ENCODE measurements around the gene ETV6. TPM values are rescaled to one million over a fixed set of nuclear protein-coding genes. Genes with fewer than 3 reads are reported as not detected.

Gene ETV6
- total RNA-seq, 1 experiment from 2014 or later = 17.2 TPM

GRCh38 chr12:11811008-11811407, 161.5 kb downstream of the ETV6 start:
- ChIA-PET CTCF (no interaction called here), POLR2A (interaction anchor here (0.6 kb wide), 1 partner anchor 94 kb away, joined by 3 read pairs; no protein-coding TSS in a partner anchor)
- H3K9me3 ChIP-seq (ENCODE audit: control insufficient read depth, insufficient read depth, low read depth, low read length) = no peaks in the 10 kb centered on the region
- no peak overlapping the region for H3K27ac ChIP-seq (ENCODE audit: low read length)
- no TSS peak for BruUV-seq (replicated peaks)
- intact Hi-C loops (cut with micrococcal nuclease; ENCODE audit: unreplicated experiment) = no loop called here
- TF ChIP-seq SIN3A (IDR thresholded peaks at IDR 0.05; ENCODE audit: borderline replicate concordance, insufficient read depth, low read depth, low read length) (no peak), TCF7L2 (IDR thresholded peaks at IDR 0.05; ENCODE audit: low read depth, low read length) (no peak), POLR2AphosphoS5 (IDR thresholded peaks at IDR 0.05; ENCODE audit: low read depth, low read length) (no peak)
- TF ChIP-seq, protein P1, sequence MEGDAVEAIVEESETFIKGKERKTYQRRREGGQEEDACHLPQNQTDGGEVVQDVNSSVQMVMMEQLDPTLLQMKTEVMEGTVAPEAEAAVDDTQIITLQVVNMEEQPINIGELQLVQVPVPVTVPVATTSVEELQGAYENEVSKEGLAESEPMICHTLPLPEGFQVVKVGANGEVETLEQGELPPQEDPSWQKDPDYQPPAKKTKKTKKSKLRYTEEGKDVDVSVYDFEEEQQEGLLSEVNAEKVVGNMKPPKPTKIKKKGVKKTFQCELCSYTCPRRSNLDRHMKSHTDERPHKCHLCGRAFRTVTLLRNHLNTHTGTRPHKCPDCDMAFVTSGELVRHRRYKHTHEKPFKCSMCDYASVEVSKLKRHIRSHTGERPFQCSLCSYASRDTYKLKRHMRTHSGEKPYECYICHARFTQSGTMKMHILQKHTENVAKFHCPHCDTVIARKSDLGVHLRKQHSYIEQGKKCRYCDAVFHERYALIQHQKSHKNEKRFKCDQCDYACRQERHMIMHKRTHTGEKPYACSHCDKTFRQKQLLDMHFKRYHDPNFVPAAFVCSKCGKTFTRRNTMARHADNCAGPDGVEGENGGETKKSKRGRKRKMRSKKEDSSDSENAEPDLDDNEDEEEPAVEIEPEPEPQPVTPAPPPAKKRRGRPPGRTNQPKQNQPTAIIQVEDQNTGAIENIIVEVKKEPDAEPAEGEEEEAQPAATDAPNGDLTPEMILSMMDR (IDR thresholded peaks at IDR 0.05) = no peak
- TF ChIP-seq, protein P2, sequence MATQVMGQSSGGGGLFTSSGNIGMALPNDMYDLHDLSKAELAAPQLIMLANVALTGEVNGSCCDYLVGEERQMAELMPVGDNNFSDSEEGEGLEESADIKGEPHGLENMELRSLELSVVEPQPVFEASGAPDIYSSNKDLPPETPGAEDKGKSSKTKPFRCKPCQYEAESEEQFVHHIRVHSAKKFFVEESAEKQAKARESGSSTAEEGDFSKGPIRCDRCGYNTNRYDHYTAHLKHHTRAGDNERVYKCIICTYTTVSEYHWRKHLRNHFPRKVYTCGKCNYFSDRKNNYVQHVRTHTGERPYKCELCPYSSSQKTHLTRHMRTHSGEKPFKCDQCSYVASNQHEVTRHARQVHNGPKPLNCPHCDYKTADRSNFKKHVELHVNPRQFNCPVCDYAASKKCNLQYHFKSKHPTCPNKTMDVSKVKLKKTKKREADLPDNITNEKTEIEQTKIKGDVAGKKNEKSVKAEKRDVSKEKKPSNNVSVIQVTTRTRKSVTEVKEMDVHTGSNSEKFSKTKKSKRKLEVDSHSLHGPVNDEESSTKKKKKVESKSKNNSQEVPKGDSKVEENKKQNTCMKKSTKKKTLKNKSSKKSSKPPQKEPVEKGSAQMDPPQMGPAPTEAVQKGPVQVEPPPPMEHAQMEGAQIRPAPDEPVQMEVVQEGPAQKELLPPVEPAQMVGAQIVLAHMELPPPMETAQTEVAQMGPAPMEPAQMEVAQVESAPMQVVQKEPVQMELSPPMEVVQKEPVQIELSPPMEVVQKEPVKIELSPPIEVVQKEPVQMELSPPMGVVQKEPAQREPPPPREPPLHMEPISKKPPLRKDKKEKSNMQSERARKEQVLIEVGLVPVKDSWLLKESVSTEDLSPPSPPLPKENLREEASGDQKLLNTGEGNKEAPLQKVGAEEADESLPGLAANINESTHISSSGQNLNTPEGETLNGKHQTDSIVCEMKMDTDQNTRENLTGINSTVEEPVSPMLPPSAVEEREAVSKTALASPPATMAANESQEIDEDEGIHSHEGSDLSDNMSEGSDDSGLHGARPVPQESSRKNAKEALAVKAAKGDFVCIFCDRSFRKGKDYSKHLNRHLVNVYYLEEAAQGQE (IDR thresholded peaks at IDR 0.05; ENCODE audit: insufficient read depth in 1 of 2, low read depth in 2 of 2, low read length in 1 of 2) = no peak
- in situ Hi-C loops (cut with HindIII; ENCODE audit: low pct_unique_long_range_greater_than_20kb, low sequenced_read_pairs) = no loop called here
- no peaks in the 10 kb centered on the region for H3K36me3 ChIP-seq (ENCODE audit: control insufficient read depth, insufficient read depth, low read length)
- peaks cover 10% of the 10 kb centered on the region; the same call in 1 of the 2 replicates for H3K4me1 ChIP-seq (ENCODE audit: control insufficient read depth, insufficient read depth, low read length)
- DNase-seq (ENCODE audit: low read depth, low spot score) = no peak
- H3K4me3 ChIP-seq (ENCODE audit: low read depth in 2 of 2, low read length in 2 of 2) = no peak overlapping the region
- H3K27me3 ChIP-seq (ENCODE audit: control insufficient read depth, insufficient read depth, low read length) = no peaks in the 10 kb centered on the region
- no peak for ATAC-seq

- ChIA-PET POLR2A (no interaction called here), CTCF (interaction anchor here (0.5 kb wide), 1 partner anchor 104 kb away, joined by 9 read pairs; no protein-coding TSS in a partner anchor)
- 0 out of 2 replicates have a peak, but pooled peaks have one; percentile 10 for ATAC-seq
- Histone ChIP-seq H3K9me3 (ENCODE audit: control insufficient read depth, insufficient read depth, low read depth, low read length) (no peaks in the 10 kb centered on the region), H3K4me3 (ENCODE audit: low read depth in 2 of 2, low read length in 2 of 2) (no peak overlapping the region), H3K27me3 (ENCODE audit: control insufficient read depth, insufficient read depth, low read length) (no peaks in the 10 kb centered on the region), H3K4me1 (ENCODE audit: control insufficient read depth, insufficient read depth, low read length) (peaks cover 10% of the 10 kb centered on the region; the same call in 1 of the 2 replicates), H3K36me3 (ENCODE audit: control insufficient read depth, insufficient read depth, low read length) (no peaks in the 10 kb centered on the region), H3K27ac (ENCODE audit: low read length) (peak overlapping the region; percentile 34; the same call in 1 of the 2 replicates)
- no TSS peak for BruUV-seq (replicated peaks)
- TF ChIP-seq, protein P1 (IDR thresholded peaks at IDR 0.05) = no peak
- TF ChIP-seq POLR2AphosphoS5 (IDR thresholded peaks at IDR 0.05; ENCODE audit: low read depth, low read length) (no peak), SIN3A (IDR thresholded peaks at IDR 0.05; ENCODE audit: borderline replicate concordance, insufficient read depth, low read depth, low read length) (no peak), TCF7L2 (IDR thresholded peaks at IDR 0.05; ENCODE audit: low read depth, low read length) (no peak)
- TF ChIP-seq, protein P2 (IDR thresholded peaks at IDR 0.05; ENCODE audit: insufficient read depth in 1 of 2, low read depth in 2 of 2, low read length in 1 of 2) = no peak
- DNase-seq (ENCODE audit: low read depth, low spot score) = no peak
- in situ Hi-C loops (cut with HindIII; ENCODE audit: low pct_unique_long_range_greater_than_20kb, low sequenced_read_pairs) = no loop called here
- intact Hi-C loops (cut with micrococcal nuclease; ENCODE audit: unreplicated experiment) = no loop called here
Measured at GRCh38 chr12:11812241-11812585, 162.7 kb downstream of the ETV6 start.

Data from Panc1 (cell line).